Prostate gland (tissue), 2 donors: ENCODE results near the gene USP37. TPM values are rescaled to one million over a fixed set of nuclear protein-coding genes. Genes with fewer than 3 reads are reported as not detected.

Experiments
- DNase-seq: peaks from one replicate; pipeline ENCODE4 v3.0.0-alpha.2; 2019; ENCODE audit warnings: low spot score
- H3K27ac ChIP-seq, 2 donors: fragments of 200-600 bp; sonication (generic); 2 replicates each; pipeline ENCODE4 v1.5.1; 2017 to 2019
- H3K27me3 ChIP-seq: fragments of 200-600 bp; sonication (generic); replicated peaks from 2 replicates; pipeline ENCODE4 v1.5.1; 2019; ENCODE audit not compliant: insufficient read depth
- H3K36me3 ChIP-seq, 2 donors: fragments of 200-600 bp; sonication (generic); 1 replicate in 1 of 2; 2 replicates in 1 of 2; pipeline versions ENCODE4 v1.5.1 to v1.8.1; 2017 to 2019
- H3K4me1 ChIP-seq: fragments of 200-600 bp; sonication (generic); replicated peaks from 2 replicates; pipeline ENCODE4 v1.5.1; 2019
- H3K4me3 ChIP-seq, 2 donors: fragments of 200-600 bp; sonication (generic); 2 replicates each; pipeline ENCODE4 v1.5.1; 2017 to 2019
- H3K9me3 ChIP-seq: fragments of 200-600 bp; sonication (generic); 2 replicates; pipeline ENCODE4 v1.5.1; 2017
- CTCF ChIP-seq, 4 experiments: fragments of 200-600 bp in 2 of 4; fragments of 450-650 bp in 2 of 4; sonication (generic) in 2 of 4; IDR thresholded peaks; 1 replicate in 3 of 4; 2 replicates in 1 of 4; pipeline ENCODE4 v1.5.1; 2016 to 2019; ENCODE audit warnings: antibody characterized with exemption in 4 of 4, mild to moderate bottlenecking in 2 of 4, moderate library complexity in 2 of 4
- POLR2A ChIP-seq: fragments of 450-650 bp; IDR thresholded peaks from one replicate; pipeline ENCODE4 v1.6.1; 2016; ENCODE audit warnings: antibody characterized with exemption, mild to moderate bottlenecking
- POLR2AphosphoS5 ChIP-seq: sonication (generic); formaldehyde crosslinking; IDR thresholded peaks from one replicate; pipeline ENCODE4 v1.6.1; 2017; ENCODE audit warnings: antibody characterized with exemption
- WGBS: methylation state at CpG from one replicate; pipeline ENCODE4 v1.1.5; 2018; 5-methylcytosine and 5-hydroxymethylcytosine counted together
- intact Hi-C: fragments of 100-400 bp; cut with DNase I; formaldehyde crosslinking; loops from one replicate; pipeline ENCODE4 v1.14.2; 2022
- total RNA-seq, 2 donors: library from RNA; depleted of rRNA; stranded (reverse); fragments of >200 nt; gene quantifications; one replicate each; pipeline ENCODE4 v1.1.0, GENCODE V29; 2016

USP37 gene
- total RNA-seq, 2 donors from 2014 or later: 12.3 to 31.9 TPM

- Histone ChIP-seq H3K27ac (no peak overlapping the region), H3K4me3 (no peak overlapping the region), H3K9me3 (no peaks in the 10 kb centered on the region), H3K4me1 (no peaks in the 10 kb centered on the region), H3K36me3 (no peaks in the 10 kb centered on the region), H3K27me3 (no peaks in the 10 kb centered on the region)
- intact Hi-C loops: no loop called here
- TF ChIP-seq CTCF (IDR thresholded peaks at IDR 0.05): no peak
- 93% methylated on average over 8 of the region's 8 CpGs for WGBS
- DNase-seq: no peak
These were observed 135.3 kb downstream of the USP37 start for GRCh38 chr2:218432676-218433365.

GRCh38 chr2:218431878-218432277 is 136.3 kb downstream of the USP37 start:
- Histone ChIP-seq H3K27me3 (no peaks in the 10 kb centered on the region), H3K4me1 (no peaks in the 10 kb centered on the region), H3K9me3 (no peaks in the 10 kb centered on the region), H3K27ac (no peak overlapping the region), H3K4me3 (no peak overlapping the region), H3K36me3 (no peaks in the 10 kb centered on the region)
- no peak for TF ChIP-seq CTCF (IDR thresholded peaks at IDR 0.05)
- no peak for TF ChIP-seq POLR2AphosphoS5
- TF ChIP-seq POLR2A: no peak
- no peak for DNase-seq
- WGBS: 89% methylated on average over 10 of the region's 10 CpGs
- intact Hi-C loops: no loop called here

- TF ChIP-seq CTCF (IDR thresholded peaks at IDR 0.05) (no peak), POLR2AphosphoS5 (no peak), POLR2A (no peak)
- intact Hi-C loops: no loop called here
- H3K9me3 ChIP-seq: no peaks in the 10 kb centered on the region
- H3K27me3 ChIP-seq: no peaks in the 10 kb centered on the region
- H3K4me1 ChIP-seq: no peaks in the 10 kb centered on the region
- 84% methylated on average over 11 of the region's 11 CpGs for WGBS
- H3K4me3 ChIP-seq: no peak overlapping the region
- no peaks in the 10 kb centered on the region for H3K36me3 ChIP-seq
- no peak overlapping the region for H3K27ac ChIP-seq
- no peak for DNase-seq
These were observed 137.4 kb downstream of the USP37 start for GRCh38 chr2:218430721-218431120.

GRCh38 chr2:218429911-218430692 is 138.0 kb downstream of the USP37 start:
- no peak for DNase-seq
- H3K36me3 ChIP-seq: no peaks in the 10 kb centered on the region
- H3K9me3 ChIP-seq: no peaks in the 10 kb centered on the region
- H3K4me1 ChIP-seq: no peaks in the 10 kb centered on the region
- H3K27me3 ChIP-seq: no peaks in the 10 kb centered on the region
- no peak overlapping the region for H3K4me3 ChIP-seq
- WGBS: 73% methylated on average over 9 of the region's 9 CpGs
- intact Hi-C loops: no loop called here
- TF ChIP-seq POLR2A: no peak
- no peak for TF ChIP-seq CTCF (IDR thresholded peaks at IDR 0.05)
- TF ChIP-seq POLR2AphosphoS5: no peak
- H3K27ac ChIP-seq: no peak overlapping the region
